ENCODE data around the gene SHOX.
"Not testable (repeated sequence)": the region's sequence is repeated elsewhere in the genome, so short reads cannot be mapped to it uniquely, and the experiment has no call there.

The SHOX gene

GRCh38 chrX:638482-639131 is 8.0 kb downstream of the SHOX start:
- no peak for DNase-seq

- no peak for DNase-seq
Measured at GRCh38 chrX:639151-639550, 8.6 kb downstream of the SHOX start.

GRCh38 chrX:640641-641040 is 10.1 kb downstream of the SHOX start:
- no peak for DNase-seq

- no peak for DNase-seq
Measured at GRCh38 chrX:641671-642435, 11.3 kb downstream of the SHOX start.

- DNase-seq, result no peak
Measured at GRCh38 chrX:642436-643240, 12.0 kb downstream of the SHOX start.

- DNase-seq, result no peak
Measured at GRCh38 chrX:643241-643595, 12.6 kb downstream of the SHOX start.

- DNase-seq, result no peak
Measured at GRCh38 chrX:643911-644303, 13.3 kb downstream of the SHOX start.

- no peak for DNase-seq
Measured at GRCh38 chrX:644304-645281, 14.0 kb downstream of the SHOX start.

GRCh38 chrX:646228-646495 is 15.6 kb downstream of the SHOX start:
- no peak for DNase-seq

GRCh38 chrX:646796-647195 is 16.2 kb downstream of the SHOX start:
- DNase-seq, result no peak

GRCh38 chrX:649166-649565 is 18.6 kb downstream of the SHOX start:
- DNase-seq, result no peak

- DNase-seq, result no peak
Measured at GRCh38 chrX:650324-650723, 19.7 kb downstream of the SHOX start.

GRCh38 chrX:650811-651210 is 20.2 kb downstream of the SHOX start:
- DNase-seq, result no peak

GRCh38 chrX:651922-652321 is 21.3 kb downstream of the SHOX start:
- DNase-seq, result not testable (repeated sequence)

- no peak for DNase-seq
Measured at GRCh38 chrX:652341-652741, 21.8 kb downstream of the SHOX start.

- DNase-seq, result no peak
Measured at GRCh38 chrX:653306-653705, 22.7 kb downstream of the SHOX start.

GRCh38 chrX:661154-661553 is 30.6 kb downstream of the SHOX start:
- DNase-seq, result no peak

GRCh38 chrX:662126-662525 is 31.5 kb downstream of the SHOX start:
- DNase-seq, result no peak

- no peak for DNase-seq
Measured at GRCh38 chrX:663841-664240, 33.2 kb downstream of the SHOX start.

GRCh38 chrX:666762-667720 is 36.5 kb downstream of the SHOX start:
- DNase-seq, result no peak

GRCh38 chrX:670645-671044 is 40.1 kb downstream of the SHOX start:
- no peak for DNase-seq

GRCh38 chrX:672931-673330 is 42.3 kb downstream of the SHOX start:
- DNase-seq, result no peak
